ENCODE measurements around the gene ENO1.

ENO1 gene

GRCh38 chr1:8878448-8878697 lies at the start of gene ENO1:
TSS of gene ENO1 (minus strand) at chr1:8878686. CDS start at chr1:8874908, 3,778 bp downstream.
- peaks cover 6% of the 10 kb centered on the region for H3F3A ChIP-seq (ENCODE audit: insufficient read depth, low read length)
- peaks cover 9% of the 10 kb centered on the region; the same call in 1 of the 2 replicates for H4K20me1 ChIP-seq (ENCODE audit: insufficient read depth, low read length)

DNA sequence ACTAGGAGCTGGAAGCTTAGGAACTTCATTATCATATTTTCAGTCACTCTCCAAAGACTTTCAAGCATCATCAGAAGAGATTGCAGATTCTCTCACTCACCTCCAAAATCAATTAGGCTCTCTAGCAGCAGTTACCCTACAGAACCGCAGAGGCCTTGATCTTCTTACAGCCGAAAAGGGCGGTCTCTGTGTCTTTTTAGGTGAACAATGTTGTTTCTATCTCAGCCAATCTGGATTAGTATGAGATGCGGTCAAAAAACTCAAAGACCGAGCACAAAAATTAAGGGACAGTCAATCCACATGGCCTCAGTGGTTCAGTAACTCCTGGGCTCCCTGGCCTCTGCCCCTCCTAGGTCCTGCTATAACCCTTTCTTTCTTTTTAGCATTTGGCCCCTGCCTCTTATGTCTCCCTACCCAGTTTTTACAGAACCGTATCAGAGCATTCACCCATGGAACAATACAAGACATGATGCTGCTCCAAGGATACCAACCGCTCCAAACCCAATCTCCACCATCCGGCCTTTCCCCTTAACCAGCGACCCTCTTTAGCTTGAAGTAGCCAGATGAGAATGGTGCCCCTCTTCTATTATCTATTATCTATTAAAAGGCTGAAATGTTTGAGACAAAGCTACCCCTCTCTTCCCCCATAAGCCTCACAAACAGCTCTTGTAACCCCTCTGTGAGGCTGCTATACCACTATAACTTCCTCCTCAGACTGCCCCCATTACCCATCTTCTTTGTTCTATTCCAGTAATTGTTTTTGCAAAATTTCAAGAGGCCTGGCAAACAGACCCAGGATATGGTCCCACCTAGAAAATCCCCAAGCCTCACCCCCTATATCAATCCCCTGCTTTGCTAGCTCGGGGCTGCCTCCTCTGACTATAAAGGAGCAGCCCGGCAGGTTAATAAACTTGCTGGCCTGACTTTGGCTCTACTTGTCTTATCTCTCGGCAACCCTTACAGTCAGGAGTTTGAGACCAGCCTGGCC lies 48.5 kb upstream of the ENO1 start:
- H4K20me1 ChIP-seq (ENCODE audit: insufficient read depth, low read length), result no peaks in the 10 kb centered on the region
- no peaks in the 10 kb centered on the region for H3K9me2 ChIP-seq (ENCODE audit: low read depth, low read length)
- no peak for TF ChIP-seq EZH2 (IDR thresholded peaks at IDR 0.05; ENCODE audit: borderline replicate concordance, low read length)
- TF ChIP-seq, protein P1, sequence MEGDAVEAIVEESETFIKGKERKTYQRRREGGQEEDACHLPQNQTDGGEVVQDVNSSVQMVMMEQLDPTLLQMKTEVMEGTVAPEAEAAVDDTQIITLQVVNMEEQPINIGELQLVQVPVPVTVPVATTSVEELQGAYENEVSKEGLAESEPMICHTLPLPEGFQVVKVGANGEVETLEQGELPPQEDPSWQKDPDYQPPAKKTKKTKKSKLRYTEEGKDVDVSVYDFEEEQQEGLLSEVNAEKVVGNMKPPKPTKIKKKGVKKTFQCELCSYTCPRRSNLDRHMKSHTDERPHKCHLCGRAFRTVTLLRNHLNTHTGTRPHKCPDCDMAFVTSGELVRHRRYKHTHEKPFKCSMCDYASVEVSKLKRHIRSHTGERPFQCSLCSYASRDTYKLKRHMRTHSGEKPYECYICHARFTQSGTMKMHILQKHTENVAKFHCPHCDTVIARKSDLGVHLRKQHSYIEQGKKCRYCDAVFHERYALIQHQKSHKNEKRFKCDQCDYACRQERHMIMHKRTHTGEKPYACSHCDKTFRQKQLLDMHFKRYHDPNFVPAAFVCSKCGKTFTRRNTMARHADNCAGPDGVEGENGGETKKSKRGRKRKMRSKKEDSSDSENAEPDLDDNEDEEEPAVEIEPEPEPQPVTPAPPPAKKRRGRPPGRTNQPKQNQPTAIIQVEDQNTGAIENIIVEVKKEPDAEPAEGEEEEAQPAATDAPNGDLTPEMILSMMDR (IDR thresholded peaks at IDR 0.05; ENCODE audit: low read length), result no peak
- H3K27me3 ChIP-seq (ENCODE audit: insufficient read depth, low read length), result peaks cover 11% of the 10 kb centered on the region; the same call in 1 of the 2 replicates
- no peaks in the 10 kb centered on the region; the same call in 1 of the 2 replicates for H3K36me3 ChIP-seq (ENCODE audit: insufficient read depth, low read length)
- H3F3A ChIP-seq (ENCODE audit: insufficient read depth, low read length), result no peaks in the 10 kb centered on the region
- H3K4me3 ChIP-seq (ENCODE audit: low read depth, low read length, poor library complexity, severe bottlenecking), result no peak overlapping the region
- H3K9ac ChIP-seq (ENCODE audit: low read length), result no peak overlapping the region
- H3K4me1 ChIP-seq (ENCODE audit: insufficient read depth, low read length, severe bottlenecking), result no peaks in the 10 kb centered on the region
- no peak overlapping the region for H3K4me2 ChIP-seq (ENCODE audit: low read length)
- no peak overlapping the region for H3K27ac ChIP-seq (ENCODE audit: low read depth, low read length, poor library complexity, severe bottlenecking)
- no peaks in the 10 kb centered on the region for H3K79me2 ChIP-seq (ENCODE audit: insufficient read depth, low read length)
- no peaks in the 10 kb centered on the region for H3K9me3 ChIP-seq (ENCODE audit: low read length)
- H2AFZ ChIP-seq (ENCODE audit: low read length), result no peak overlapping the region

More at GRCh38 chr1:8878448-8878697, at the start of gene ENO1:
- peaks cover 51% of the 10 kb centered on the region for H3K4me1 ChIP-seq (ENCODE audit: insufficient read depth, low read length, severe bottlenecking)
- H3K4me3 ChIP-seq (ENCODE audit: low read depth, low read length, poor library complexity, severe bottlenecking), result peak within 1 kb of the TSS; percentile 93
- TF ChIP-seq, protein P1 (IDR thresholded peaks at IDR 0.05; ENCODE audit: low read length), result no peak
- no peak for TF ChIP-seq EZH2 (IDR thresholded peaks at IDR 0.05; ENCODE audit: borderline replicate concordance, low read length)
- H3K9ac ChIP-seq (ENCODE audit: low read length), result peak within 1 kb of the TSS; percentile 96
- H3K9me2 ChIP-seq (ENCODE audit: low read depth, low read length), result no peaks in the 10 kb centered on the region
- peaks cover 54% of the 10 kb centered on the region for H3K36me3 ChIP-seq (ENCODE audit: insufficient read depth, low read length)
- H3K4me2 ChIP-seq (ENCODE audit: low read length), result peak within 1 kb of the TSS; percentile 82
- H3K9me3 ChIP-seq (ENCODE audit: low read length), result no peaks in the 10 kb centered on the region
- H3K79me2 ChIP-seq (ENCODE audit: insufficient read depth, low read length), result peaks cover 48% of the 10 kb centered on the region
- no peaks in the 10 kb centered on the region for H3K27me3 ChIP-seq (ENCODE audit: insufficient read depth, low read length)
- H3K27ac ChIP-seq (ENCODE audit: low read depth, low read length, poor library complexity, severe bottlenecking), result peak within 1 kb of the TSS; percentile 77
- H2AFZ ChIP-seq (ENCODE audit: low read length), result no peak within 1 kb of the TSS

DNA sequence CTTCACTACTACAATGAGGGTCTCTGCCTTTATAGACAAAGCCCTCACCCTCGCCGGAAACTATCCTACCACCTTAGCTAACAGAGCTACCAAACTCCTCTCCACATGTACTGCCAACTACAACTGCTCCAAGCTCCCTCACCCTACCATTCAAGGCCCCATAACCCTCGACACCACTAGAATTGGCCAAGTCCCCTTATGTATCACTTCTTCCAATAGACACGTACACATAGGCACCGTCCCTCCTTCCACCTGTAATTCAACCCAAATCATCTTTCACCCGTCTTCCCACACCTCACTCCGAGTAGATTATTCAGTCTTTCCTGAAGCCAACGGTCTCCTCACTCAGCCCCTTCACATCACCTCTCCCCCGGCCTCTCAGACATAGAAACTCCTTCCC lies 47.5 kb upstream of the ENO1 start:
- Histone ChIP-seq H3K4me3 (ENCODE audit: low read depth, low read length, poor library complexity, severe bottlenecking) (no peak overlapping the region), H3K79me2 (ENCODE audit: insufficient read depth, low read length) (no peaks in the 10 kb centered on the region), H4K20me1 (ENCODE audit: insufficient read depth, low read length) (no peaks in the 10 kb centered on the region), H3K27ac (ENCODE audit: low read depth, low read length, poor library complexity, severe bottlenecking) (no peak overlapping the region), H2AFZ (ENCODE audit: low read length) (no peak overlapping the region), H3K27me3 (ENCODE audit: insufficient read depth, low read length) (peaks cover 18% of the 10 kb centered on the region; the same call in 1 of the 2 replicates), H3K9me3 (ENCODE audit: low read length) (no peaks in the 10 kb centered on the region), H3K9ac (ENCODE audit: low read length) (no peak overlapping the region), H3K36me3 (ENCODE audit: insufficient read depth, low read length) (no peaks in the 10 kb centered on the region; the same call in 1 of the 2 replicates), H3K9me2 (ENCODE audit: low read depth, low read length) (no peaks in the 10 kb centered on the region), H3K4me1 (ENCODE audit: insufficient read depth, low read length, severe bottlenecking) (no peaks in the 10 kb centered on the region), H3F3A (ENCODE audit: insufficient read depth, low read length) (no peaks in the 10 kb centered on the region), H3K4me2 (ENCODE audit: low read length) (no peak overlapping the region)
- TF ChIP-seq, protein P1 (IDR thresholded peaks at IDR 0.05; ENCODE audit: low read length), result no peak
- no peak for TF ChIP-seq EZH2 (IDR thresholded peaks at IDR 0.05; ENCODE audit: borderline replicate concordance, low read length)

Data from OCI-LY1 (cell line).